Epithelial cell of esophagus (primary cell): Measurements from ENCODE around the gene CERS6.

Source experiments
- DNase-seq: peaks from one replicate; pipeline ENCODE4 v3.0.0; 2010; ENCODE audit warnings: low read depth
- H3K4me3 ChIP-seq: 2 replicates; pipeline ENCODE4 v1.5.1; 2011; ENCODE audit warnings: mild to moderate bottlenecking, low read length, control low read depth
- TF ChIP-seq, protein P1 (sequence below): IDR thresholded peaks from 2 replicates; pipeline ENCODE4 v1.5.1; 2011; ENCODE audit warnings: low read depth, mild to moderate bottlenecking, low read length, control low read depth, inconsistent platforms; ENCODE audit not compliant: insufficient read depth; ENCODE audit errors: missing control alignments

Gene CERS6

DNA sequence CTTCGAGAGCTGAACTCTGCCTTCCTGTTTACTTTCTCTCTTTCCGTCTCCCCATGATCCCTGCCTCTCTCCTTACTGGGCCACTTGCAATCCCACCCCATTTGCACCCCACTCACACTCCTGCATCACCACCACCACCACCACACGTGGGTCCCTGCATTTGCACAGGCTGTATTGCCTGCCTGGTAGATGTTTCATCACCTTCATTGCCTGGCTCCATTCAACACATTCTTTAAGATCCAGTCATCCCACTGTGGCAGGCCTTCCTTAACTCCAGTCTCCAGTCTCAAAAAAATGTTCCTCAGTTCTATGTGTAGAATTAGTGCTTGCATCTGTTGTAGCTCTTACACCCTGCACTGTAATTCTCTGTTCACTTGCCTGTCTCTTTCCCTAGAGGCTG lies 360.3 kb downstream of the CERS6 start:
- no peak overlapping the region for H3K4me3 ChIP-seq
- peak; percentile 85 for DNase-seq
- TF ChIP-seq, protein P1, sequence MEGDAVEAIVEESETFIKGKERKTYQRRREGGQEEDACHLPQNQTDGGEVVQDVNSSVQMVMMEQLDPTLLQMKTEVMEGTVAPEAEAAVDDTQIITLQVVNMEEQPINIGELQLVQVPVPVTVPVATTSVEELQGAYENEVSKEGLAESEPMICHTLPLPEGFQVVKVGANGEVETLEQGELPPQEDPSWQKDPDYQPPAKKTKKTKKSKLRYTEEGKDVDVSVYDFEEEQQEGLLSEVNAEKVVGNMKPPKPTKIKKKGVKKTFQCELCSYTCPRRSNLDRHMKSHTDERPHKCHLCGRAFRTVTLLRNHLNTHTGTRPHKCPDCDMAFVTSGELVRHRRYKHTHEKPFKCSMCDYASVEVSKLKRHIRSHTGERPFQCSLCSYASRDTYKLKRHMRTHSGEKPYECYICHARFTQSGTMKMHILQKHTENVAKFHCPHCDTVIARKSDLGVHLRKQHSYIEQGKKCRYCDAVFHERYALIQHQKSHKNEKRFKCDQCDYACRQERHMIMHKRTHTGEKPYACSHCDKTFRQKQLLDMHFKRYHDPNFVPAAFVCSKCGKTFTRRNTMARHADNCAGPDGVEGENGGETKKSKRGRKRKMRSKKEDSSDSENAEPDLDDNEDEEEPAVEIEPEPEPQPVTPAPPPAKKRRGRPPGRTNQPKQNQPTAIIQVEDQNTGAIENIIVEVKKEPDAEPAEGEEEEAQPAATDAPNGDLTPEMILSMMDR, result no peak

- TF ChIP-seq, protein P1, result no peak
- DNase-seq, result no peak
- H3K4me3 ChIP-seq, result no peak overlapping the region
Measured at GRCh38 chr2:168819050-168819715, 363.1 kb downstream of the CERS6 start.

DNA sequence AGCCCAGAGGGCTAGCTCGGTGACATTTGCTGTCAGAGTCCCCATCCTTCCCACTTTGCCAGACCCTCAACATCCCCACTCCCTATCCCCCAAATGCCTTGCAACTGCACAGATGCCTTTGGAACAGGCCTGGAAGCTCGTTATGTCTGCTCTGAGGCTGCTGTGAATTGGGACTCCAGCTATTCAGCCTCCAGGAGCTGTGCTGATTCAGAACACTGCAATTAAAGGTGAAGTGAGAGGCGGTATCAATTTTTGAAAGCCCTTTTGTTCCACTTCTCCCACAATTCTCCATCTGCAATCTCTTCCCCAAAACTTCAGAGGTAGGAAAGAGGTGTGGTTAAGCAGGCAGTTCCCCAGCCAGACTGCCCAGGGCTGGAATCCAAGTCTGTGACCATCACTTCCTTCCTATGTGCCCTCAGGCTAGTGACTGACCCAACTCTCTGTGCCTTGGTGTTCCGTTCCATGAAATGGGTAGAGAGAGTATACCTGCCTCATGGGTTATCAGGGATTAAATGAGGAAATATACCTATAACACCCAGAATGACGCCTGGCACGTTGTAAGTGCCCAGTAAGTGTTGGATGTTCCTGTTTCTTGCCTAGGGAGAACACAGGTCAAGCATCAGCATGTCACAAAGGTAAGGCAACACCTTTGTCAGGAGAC lies 363.9 kb downstream of the CERS6 start:
- no peak for DNase-seq
- TF ChIP-seq, protein P1, result no peak
- no peak overlapping the region for H3K4me3 ChIP-seq

DNA sequence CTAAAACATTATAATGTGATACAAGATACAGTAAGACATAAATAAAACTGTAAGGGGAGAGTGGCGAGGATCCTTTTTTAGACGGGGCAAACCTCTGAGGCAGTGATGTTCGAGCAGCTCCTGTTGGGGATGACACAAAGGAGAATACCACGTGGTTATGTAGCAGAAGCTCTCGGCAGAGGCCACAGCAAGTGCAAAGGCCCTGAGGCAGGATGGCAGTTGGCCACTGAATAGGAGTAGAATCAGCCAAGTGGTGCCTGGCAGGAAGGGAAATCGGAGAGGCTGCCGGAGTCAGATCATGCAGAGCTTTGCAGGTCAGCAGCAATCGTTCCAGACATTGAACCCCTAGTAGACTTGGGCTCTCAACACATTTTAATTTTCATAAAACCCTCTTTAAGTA lies 365.5 kb downstream of the CERS6 start:
- H3K4me3 ChIP-seq, result no peak overlapping the region
- TF ChIP-seq, protein P1, result no peak
- no peak for DNase-seq

- no peak for DNase-seq
- H3K4me3 ChIP-seq, result no peak overlapping the region
- TF ChIP-seq, protein P1, result no peak
Measured at GRCh38 chr2:168821992-168822391, 365.9 kb downstream of the CERS6 start.
